ENCODE measurements around the gene THEMIS.

- TF ChIP-seq YY1 (IDR thresholded peaks at IDR 0.05; ENCODE audit: insufficient read depth, insufficient read length) (no peak), ZNF274 (IDR thresholded peaks at IDR 0.05; ENCODE audit: low read depth, low read length) (no peak)
These were observed 3.3 kb upstream of the THEMIS start for GRCh38 chr6:127904160-127904559.
